GM18861 (cell line): Measurements from ENCODE around the gene MAGI1.

Experiments
- ATAC-seq: cut with Tn5 transposase; IDR thresholded peaks from one replicate; pipeline ENCODE4 v1.9.1; 2021; ENCODE audit not compliant: unreplicated experiment

Gene MAGI1

DNA sequence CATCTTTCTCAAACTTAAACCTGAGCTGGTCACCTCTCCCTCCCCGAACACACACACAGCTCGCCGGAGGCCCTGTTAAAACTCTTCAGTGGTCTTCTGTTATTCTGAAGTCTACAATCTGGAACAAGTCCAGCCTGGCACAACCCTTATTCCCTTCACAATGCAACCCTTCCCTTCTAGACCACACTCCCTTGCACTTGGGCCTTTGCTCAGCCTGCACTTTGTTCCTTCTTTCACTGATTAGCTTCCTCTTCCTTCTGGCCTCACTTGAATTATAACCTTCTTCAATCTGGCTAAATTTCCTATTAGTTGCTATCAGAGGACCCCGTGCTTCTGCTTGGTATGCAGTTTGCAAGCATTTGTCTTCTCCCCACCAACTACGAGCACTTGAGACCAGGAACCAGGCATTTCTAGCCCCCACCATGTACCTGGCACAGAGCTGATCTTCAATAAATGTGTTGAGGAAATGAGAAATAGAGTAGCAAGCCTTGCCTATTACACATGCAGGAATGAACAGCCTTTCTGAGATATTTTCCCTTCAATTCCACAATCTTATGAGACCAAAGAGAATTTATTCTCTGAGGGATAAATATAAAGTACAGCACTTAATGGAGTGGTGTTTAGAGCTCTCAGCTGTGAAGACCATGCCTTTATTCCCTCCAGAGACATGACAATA, 687.8 kb downstream of the MAGI1 start:
- ATAC-seq, result no peak

DNA sequence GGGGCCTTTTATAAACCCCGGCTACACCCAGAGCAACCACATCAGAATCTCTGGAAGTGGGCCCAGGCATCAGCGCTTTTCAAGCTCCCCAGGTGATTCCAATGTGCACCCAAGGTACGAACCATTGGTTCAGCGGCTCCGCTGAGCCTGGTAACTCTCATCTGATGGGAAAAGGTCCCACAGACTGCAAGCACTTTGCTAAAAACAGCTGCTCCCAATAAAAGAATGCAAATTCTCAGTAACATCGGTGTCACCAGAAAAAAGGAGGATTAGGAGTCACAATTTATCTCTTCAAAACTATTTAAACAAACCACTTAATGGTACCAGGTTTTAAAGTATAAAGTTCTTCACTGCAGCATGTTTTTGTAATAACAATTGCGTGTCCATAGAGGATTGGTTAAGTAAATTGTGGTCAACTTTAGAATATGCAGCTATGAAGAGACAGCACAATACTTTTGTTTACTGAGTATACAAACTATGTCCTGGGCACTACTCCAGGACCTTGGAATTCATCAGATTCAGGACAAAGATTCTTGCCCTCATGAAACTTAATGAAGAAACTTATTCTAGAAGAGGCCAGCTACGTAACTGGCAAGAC, 690.2 kb downstream of the MAGI1 start:
- no peak for ATAC-seq

DNA sequence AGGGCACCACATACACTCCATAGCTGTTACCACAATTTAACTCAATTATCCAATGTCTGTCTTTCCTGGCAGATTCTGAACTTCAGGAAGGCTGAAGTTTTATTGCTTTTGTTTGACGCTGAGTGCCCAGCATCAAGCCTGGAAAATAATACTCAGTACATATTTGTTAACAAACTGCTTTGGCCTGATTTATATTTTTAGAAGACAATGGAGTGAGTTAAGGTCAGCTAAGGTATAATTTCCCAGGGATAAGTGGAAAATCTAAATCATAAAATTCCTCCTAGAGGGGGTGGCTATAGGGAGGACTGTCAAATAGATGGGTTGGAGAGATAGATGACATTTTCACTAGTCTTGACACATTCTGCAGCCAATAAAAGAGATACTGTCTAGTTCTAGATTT, 691.6 kb downstream of the MAGI1 start:
- no peak for ATAC-seq

DNA sequence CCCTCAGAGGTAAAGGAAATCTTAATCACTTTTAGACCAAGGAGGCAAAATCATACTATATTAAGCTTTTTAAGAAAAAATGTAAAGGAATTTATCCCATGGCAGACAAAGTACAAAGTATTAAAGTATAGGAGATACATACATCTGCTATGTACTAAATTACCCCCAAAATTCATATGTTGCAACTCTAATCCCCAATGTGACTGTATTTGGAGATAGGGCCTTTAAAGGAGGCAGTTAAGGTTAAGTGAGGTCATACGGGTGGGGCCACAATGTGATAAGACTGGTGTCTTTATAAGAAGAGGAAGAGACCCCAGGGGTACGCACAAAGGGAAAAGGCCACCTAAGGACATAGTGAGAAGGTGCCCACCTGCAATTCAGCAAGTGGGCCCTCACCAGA, 693.9 kb downstream of the MAGI1 start:
- ATAC-seq, result no peak

DNA sequence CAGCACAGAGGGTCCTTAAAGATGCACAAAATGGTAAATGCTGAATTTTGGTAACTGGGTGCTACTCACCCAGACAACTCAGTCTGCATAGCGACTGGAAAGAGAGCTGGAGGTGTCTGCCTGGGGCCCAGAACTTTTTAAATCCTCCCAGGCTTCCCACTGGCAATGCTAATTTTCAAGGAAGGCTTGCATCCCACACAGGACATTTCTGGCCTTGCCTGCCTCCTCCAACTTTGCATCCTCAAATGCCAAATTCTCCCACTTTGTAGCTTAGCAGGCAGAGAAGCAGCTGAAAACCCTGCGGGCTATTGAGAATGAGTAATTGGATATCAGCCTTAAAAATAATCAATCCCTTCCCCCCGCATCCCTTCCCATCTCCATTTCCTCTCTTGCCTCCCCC, 694.3 kb downstream of the MAGI1 start:
- no peak for ATAC-seq

DNA sequence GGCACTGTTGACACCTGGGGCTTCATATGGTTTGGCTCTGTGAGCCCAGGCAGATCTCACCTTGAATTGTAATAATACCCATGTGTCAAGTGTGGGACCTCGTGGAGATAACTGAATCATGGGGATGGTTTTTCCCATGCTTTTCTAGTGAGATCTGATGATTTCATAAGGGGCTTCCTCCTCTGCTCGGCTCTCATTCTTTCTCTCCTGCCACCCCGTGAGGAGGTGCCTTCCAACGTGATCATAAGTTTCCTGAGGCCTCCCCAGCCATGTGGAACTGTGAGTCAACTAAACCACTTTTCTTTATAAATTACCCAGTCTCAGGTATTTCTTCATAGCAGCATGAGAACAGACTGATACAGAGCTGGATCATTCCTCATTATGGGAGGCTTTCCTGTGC, 695.0 kb downstream of the MAGI1 start:
- no peak for ATAC-seq

DNA sequence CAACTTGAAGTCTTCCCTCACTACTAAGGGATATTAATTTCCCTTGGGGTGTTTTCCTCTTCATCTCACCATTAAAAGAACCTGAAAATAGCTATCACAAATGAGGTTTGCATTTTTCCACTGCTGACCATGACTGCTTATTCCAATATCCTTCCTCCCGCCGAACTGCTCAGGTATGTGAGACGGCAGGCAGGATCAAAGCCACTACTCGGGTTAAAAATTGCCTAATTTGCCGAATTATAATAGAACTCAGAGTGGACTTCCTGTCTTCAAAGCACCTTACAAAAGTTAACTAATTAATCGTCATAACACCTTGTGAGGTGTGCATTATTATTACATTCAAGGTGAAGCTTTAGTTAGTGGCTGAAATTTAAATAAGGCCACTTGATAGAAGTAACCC, 695.7 kb downstream of the MAGI1 start:
- no peak for ATAC-seq

DNA sequence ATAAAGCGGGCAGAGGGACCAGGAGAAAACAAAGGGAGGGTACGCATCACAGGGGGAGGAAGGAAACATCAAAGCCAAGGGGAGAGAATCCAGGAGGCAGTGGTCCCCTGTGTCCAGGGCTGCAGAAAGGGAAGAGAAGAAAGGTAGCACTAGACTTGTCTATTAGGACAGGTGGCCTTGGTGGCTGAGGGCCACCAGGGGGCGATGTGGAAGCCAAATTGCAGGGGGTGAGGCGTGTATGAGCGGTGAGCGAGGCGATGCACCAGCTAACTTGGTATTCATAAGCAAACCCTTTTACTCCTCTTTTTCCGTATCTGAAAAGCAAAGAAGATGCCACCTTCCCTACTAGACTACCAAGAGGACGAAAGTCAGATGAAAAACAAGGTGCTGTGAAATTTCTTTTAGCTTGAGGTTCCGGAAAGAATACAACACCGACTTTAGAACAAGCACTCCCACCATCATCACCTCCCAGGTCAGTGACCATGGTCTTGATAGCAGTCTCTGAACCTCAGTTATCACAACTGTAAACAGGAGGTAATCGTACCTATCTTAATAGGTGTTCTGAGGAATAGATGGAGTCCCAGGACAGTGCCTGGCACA, 696.5 kb downstream of the MAGI1 start:
- ATAC-seq, result peak; percentile 70

DNA sequence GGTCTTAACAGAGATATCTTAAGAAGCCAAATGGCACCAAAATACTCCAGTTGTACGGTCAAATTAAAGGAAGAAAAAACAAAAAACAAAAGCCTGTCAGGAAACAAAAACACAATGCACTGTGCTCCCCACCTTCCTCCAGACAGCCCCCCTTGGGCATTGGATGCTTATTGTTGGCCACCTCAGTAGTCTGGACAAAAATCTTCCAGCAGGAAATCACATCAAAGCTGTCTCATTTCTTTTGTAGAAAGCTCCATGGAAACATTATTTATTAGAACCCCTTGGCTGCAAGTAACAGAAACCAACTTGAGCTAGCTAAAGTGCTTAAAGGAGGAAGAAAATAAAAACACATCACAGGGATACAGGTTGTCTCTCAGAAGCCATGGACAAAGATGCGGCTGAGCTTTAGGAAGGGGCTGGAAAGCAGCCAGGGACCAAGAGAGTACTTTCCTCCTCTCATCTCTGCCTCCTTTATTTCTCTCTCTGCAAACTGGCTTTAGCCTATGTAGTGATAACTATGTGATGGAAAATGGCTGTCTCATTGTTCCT, 699.5 kb downstream of the MAGI1 start:
- no peak for ATAC-seq

DNA sequence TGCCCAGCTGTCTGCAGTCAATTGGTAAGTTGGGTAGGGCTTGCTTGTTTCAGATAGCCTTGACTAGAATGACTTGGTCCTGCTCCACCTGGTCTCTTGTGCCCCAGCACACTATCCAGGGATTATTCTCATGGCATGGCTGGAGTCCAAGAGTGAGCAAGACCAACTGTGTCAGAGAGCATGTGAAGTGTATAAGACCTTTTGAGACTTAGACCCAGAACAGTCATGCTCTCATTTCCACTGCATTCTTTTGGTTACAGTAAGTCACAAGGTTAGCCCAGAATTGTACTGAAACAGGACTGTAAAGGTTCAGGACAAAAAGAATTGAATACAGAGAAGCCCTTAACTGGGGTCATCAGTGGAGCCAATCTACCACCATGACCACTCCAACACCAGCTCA, 700.1 kb downstream of the MAGI1 start:
- no peak for ATAC-seq

DNA sequence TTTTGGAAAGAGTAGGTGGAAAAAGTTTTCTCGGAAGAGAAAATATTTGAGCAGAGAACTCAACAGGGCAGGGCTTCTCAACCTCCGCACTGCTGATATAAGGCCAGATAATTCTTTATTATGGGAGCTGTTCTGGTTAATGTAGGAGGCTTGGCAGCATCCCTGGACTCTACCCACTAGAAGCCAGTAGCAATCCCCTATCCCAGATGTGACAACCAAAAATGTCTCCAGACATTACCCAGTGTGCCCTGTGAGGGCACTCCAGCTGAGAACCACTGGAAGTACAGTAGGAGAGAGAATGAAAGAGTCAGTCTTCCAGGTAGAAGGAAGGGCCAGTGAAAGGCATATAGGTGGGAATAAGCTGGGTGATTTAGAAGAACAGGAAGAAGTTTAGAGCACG, 703.1 kb downstream of the MAGI1 start:
- ATAC-seq, result no peak

DNA sequence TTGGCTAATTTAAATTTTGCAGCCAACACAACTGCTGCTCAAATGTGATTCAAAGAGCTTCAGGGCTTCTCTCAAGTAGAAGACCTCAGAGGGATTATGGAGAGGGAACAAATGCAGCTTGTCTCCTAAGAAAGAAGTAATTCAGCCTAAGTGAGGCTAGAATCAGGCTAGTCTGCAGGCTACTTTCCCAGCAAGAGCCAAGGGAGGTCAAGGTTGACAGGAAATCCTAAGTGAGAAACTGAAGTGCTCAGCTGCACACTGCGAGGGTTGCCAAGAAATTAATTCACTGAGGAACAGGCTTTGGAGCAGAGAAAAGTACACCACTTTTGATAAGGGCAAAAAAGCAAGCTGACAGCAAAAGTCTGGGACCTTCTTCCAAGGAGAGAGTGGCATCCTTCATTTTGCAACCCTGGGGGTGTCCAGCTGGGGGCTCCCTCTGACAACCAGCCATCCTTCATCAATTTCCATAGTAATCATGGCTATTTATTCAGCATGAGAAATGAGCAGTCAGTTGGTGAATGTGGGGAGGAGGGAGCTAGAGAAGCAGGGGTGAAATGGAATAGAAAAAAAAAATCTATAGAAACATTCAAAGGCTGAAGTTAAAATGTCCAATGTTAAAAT, 704.6 kb downstream of the MAGI1 start:
- ATAC-seq, result no peak

DNA sequence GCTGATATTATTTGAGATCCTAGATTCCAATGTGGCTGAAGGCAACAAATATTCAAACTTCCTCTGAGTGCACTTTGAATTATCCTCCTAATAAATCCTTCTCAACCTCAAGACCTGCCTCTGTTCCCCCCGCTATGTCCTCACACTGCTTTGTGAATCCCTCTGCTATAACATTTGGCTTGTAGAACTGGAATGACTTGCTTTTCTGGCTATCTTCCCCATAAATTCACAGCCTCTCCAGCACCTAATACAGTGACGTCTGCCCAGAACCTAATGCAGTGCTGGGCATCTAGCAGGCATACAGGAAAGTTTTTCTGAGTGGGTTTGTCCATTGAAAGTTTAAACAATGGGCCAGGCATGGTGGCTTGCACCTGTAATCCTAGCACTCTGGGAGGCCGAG, 707.0 kb downstream of the MAGI1 start:
- no peak for ATAC-seq

DNA sequence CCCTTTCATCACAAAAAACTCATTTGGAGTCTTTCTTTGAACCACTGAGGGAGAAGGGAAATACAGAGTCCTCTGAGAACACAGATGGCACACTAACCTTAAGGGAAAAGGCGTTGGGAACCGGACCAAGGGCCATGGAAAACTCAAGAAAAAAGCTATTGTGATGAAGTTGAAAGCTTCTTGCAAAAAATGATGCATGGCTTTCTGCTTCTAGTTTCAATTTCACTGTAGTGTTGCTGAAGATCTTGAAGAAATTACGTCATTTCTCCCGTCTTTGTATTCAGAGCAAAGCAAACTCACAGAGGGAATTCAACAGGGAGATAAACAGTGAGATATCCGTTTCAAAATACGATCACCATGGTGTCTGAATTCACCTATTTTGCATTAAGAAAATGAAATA, 708.6 kb downstream of the MAGI1 start:
- ATAC-seq, result no peak

DNA sequence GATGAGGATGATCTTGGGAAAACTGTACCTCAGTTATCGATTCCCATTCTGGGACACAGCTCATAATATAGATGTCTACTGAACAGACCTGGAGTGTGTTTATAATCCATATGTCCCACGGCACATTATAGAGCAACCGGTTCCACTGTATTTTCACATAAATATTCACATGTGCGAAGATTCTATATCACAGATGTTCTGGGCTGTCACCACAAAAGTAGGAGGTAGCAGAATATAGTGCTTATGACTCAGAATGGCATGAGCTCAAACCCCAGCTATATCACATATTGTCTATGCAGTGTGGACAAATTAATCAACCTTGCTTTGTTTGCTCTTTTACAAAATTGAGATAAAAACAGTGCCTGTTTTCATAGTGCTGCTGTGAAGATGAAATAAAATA, 710.6 kb downstream of the MAGI1 start:
- ATAC-seq, result no peak

DNA sequence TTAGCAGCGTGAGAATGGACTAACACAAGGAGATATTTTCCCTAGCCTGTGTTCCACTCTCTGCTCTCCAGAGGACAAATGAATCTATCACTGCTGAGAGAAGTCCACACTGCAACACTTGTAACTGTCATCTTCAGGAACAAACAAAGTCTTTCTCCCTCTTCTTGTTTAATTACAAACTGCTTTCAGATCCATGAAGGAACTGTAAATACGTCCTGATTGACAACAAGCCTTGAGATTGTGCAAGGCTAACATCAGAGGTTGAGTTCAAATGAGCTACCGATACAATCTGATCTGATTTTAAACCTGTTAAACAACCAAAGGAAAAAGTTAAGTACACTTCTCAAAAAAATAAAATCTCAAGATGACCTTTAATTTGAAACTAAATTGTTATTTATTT, 712.1 kb downstream of the MAGI1 start:
- no peak for ATAC-seq

DNA sequence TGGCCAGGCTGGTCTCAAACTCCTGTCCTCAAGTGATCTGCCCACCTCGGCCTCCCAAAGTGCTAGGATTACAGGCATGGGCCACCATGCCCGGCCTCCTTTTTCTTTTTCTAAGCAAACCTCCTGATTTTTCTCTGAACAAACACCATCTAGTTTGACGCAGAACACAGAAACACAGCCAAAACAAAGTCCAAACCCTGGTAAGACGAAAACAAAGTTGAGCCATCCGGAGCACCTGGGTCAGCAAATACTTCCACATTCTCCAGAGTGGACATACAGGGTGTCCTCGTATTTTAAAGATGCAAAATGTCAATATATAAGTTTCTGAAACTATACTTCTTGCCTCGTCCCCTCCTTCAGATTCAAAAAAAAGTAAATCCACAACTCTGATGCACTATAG, 715.8 kb downstream of the MAGI1 start:
- no peak for ATAC-seq

DNA sequence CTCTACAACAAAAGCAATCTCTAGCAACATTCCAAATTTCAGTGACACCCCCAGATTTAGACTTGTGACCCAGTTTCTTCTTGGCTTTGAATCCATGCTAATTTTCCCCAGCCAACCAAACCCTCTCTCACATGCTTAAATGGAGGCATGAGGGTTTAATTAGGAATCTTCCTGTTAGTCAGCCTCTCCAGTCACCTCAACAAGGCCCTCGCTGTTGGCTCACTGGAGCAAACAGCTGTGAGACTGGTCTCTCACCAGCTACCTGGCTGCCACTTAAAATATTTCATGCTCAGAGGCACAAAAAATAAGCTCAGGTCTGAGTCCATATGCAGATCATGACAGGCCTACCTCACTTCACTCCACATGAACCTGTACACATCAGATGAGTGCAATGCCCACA, 720.5 kb downstream of the MAGI1 start:
- ATAC-seq, result no peak

DNA sequence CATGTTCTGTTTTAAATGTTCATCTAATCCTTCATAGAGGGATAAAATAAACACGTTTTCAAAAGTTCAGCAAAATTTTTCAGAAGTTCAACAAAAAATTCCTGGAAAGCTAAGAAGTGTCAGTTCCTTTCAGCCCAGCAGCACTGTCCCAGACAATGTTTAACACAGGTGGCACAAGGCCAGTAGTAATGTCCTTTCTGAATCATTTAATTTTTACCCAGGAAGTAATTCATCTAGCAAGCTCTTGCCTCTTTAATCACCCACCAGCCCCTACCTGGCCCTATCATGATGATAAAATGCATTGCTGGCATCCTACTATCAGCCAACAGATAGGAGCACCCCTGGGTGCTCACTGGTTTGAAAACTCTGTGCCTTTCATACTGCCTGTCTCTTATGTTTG, 723.8 kb downstream of the MAGI1 start:
- ATAC-seq, result no peak

DNA sequence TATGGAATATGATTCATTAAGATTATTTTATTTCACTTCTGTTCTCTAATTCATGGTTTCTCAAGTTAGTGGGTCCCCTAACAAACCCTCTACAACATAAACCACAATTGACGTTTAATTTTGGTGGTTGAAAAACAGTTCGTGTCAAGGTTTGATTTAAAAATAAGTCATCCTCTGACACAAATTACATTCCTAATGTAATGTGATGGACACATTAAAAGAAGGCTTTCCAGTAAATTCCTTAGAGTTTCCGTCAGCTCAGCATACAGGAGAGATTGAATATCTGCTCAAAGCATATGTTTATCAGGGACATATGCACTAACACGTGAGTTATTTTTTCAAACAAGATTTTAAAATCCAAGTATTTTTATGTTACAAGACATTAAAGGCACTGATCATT, 724.4 kb downstream of the MAGI1 start:
- ATAC-seq, result no peak

DNA sequence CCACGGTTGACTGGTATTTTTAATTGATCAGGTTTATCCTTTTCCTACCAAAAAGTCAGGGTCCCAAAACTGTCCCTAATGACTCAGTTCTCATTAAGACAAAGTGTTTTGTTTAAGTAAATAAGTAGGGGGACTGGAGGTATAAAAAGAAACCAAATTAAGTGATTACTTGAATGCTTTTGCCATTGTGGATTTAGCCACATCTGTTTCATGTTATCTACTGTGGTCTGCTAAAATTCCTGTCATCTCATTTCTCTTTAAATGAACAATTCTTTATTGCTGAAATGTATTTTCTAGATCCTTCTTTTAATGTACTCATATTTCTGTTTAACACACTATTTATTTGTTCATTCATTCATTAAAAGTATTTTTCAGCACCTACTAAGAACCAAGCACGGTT, 725.1 kb downstream of the MAGI1 start:
- no peak for ATAC-seq

DNA sequence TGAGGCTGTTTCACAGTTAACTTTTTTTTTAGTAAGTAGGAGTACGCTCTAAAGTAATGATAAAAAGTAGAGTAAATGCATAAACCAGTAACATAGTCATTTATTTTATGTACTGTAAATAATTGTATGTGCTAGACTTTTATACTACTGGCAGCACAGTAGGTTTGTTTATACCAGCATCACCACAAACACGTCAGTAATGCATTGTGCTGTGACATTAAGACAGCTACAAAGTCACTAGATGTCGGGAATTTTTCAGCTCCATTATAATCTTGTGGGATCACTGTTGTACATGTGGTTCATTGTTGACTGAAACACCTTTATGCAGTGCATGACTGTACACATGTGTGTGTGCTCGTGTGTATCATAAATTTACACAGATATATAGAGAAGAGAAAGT, 732.9 kb downstream of the MAGI1 start:
- ATAC-seq, result no peak
